Loucy (cell line): ENCODE data around the gene SLC4A5.

Experiments
- H2AFZ ChIP-seq: fragments of 200-600 bp; sonication (generic); 2 replicates; pipeline ENCODE4 v1.6.0; 2016; ENCODE audit warnings: antibody characterized with exemption, mild to moderate bottlenecking, low read length, moderate library complexity
- H3F3A ChIP-seq: fragments of 200-600 bp; 2 replicates; pipeline ENCODE4 v1.6.0; 2016; ENCODE audit warnings: antibody characterized with exemption, low read depth, mild to moderate bottlenecking
- H3K27me3 ChIP-seq: fragments of 200-600 bp; sonication (generic); 2 replicates; pipeline ENCODE4 v1.6.1; 2014; ENCODE audit warnings: low read length, mild to moderate bottlenecking; ENCODE audit not compliant: insufficient read depth, poor library complexity, severe bottlenecking
- H3K36me3 ChIP-seq: fragments of 200-600 bp; sonication (generic); 2 replicates; pipeline ENCODE4 v1.6.1; 2016; ENCODE audit warnings: low read length; ENCODE audit not compliant: insufficient read depth
- H3K4me1 ChIP-seq: fragments of 200-600 bp; sonication (generic); 2 replicates; pipeline ENCODE4 v1.5.1; 2014; ENCODE audit warnings: low read length, mild to moderate bottlenecking; ENCODE audit not compliant: insufficient read depth, poor library complexity, severe bottlenecking
- H3K4me2 ChIP-seq: fragments of 200-600 bp; sonication (generic); 2 replicates; pipeline ENCODE4 v1.6.0; 2014; ENCODE audit warnings: antibody characterized with exemption, low read length, low read depth, mild to moderate bottlenecking; ENCODE audit not compliant: poor library complexity, severe bottlenecking
- H3K4me3 ChIP-seq: fragments of 200-600 bp; sonication (generic); 2 replicates; pipeline ENCODE4 v1.5.1; 2014; ENCODE audit warnings: low read length, mild to moderate bottlenecking, mixed read lengths; ENCODE audit not compliant: poor library complexity, severe bottlenecking
- H3K79me2 ChIP-seq: fragments of 200-600 bp; sonication (generic); 2 replicates; pipeline ENCODE4 v1.6.1; 2014; ENCODE audit warnings: low read length; ENCODE audit not compliant: insufficient read depth
- H3K9ac ChIP-seq: fragments of 200-600 bp; sonication (generic); 2 replicates; pipeline ENCODE4 v1.6.0; 2014; ENCODE audit warnings: mild to moderate bottlenecking, low read depth, low read length, moderate library complexity; ENCODE audit not compliant: poor library complexity, severe bottlenecking
- H3K9me2 ChIP-seq: fragments of 200-600 bp; sonication (generic); replicated peaks from 2 replicates; pipeline ENCODE4 v1.6.1; 2016; ENCODE audit warnings: low read depth, low read length, mixed read lengths
- H3K9me3 ChIP-seq: fragments of 200-600 bp; sonication (generic); 2 replicates; pipeline ENCODE4 v1.6.1; 2014; ENCODE audit warnings: mild to moderate bottlenecking, antibody characterized with exemption, low read length, low read depth; ENCODE audit not compliant: insufficient read depth
- H4K20me1 ChIP-seq: fragments of 200-600 bp; sonication (generic); 2 replicates; pipeline ENCODE4 v1.6.0; 2014; ENCODE audit warnings: antibody characterized with exemption, low read length, mild to moderate bottlenecking; ENCODE audit not compliant: insufficient read depth, poor library complexity, severe bottlenecking
- CTCF ChIP-seq: fragments of 200-600 bp; sonication (generic); conservative IDR thresholded peaks from 2 replicates; pipeline ENCODE4 v1.5.1; 2014; ENCODE audit warnings: mild to moderate bottlenecking, antibody characterized with exemption, low read length
- EZH2phosphoT487 ChIP-seq: fragments of 200-600 bp; IDR thresholded peaks from 2 replicates; pipeline ENCODE4 v1.6.1; 2018; ENCODE audit warnings: antibody characterized with exemption, mild to moderate bottlenecking, moderate library complexity, borderline replicate concordance

Gene SLC4A5

DNA sequence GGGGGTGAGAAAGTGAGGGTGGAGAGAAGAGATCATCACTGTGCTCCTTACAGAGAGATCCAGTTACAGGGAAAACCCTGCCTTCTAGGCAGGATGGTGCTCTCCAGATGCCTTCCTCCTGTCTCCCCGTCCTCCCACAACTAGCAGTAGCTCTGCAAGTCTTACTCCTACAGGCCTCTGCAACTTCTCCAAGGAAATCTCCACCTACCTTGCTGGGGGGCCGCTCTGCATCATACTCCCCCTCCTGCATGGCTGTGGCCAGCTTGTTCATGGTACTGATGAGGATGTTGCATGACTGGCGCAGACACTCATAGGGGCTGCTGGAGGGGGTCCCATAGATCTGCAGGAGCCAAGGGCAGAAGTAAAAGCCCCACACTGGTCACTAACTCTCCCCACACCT, 22.8 kb upstream of the SLC4A5 start:
- H3K4me3 ChIP-seq = no peak overlapping the region
- no peaks in the 10 kb centered on the region for H3K9me3 ChIP-seq
- H2AFZ ChIP-seq = no peak overlapping the region
- H3K9ac ChIP-seq = no peak overlapping the region
- TF ChIP-seq CTCF (no peak), EZH2phosphoT487 (no peak)
- no peak overlapping the region for H3K4me2 ChIP-seq
- no peaks in the 10 kb centered on the region for H4K20me1 ChIP-seq
- no peaks in the 10 kb centered on the region for H3K4me1 ChIP-seq
- no peaks in the 10 kb centered on the region for H3K79me2 ChIP-seq
- peaks cover 95% of the 10 kb centered on the region; the same call in 1 of the 2 replicates for H3K36me3 ChIP-seq
- no peaks in the 10 kb centered on the region for H3K27me3 ChIP-seq
- H3F3A ChIP-seq = no peaks in the 10 kb centered on the region
- no peaks in the 10 kb centered on the region for H3K9me2 ChIP-seq

GRCh38 chr2:74364533-74365505, 21.6 kb upstream of the SLC4A5 start:
- Histone ChIP-seq H3K9ac (no peak overlapping the region), H3K36me3 (peaks cover 94% of the 10 kb centered on the region; the same call in 1 of the 2 replicates), H3K27me3 (no peaks in the 10 kb centered on the region), H3K4me2 (no peak overlapping the region), H3K4me1 (no peaks in the 10 kb centered on the region), H3K4me3 (no peak overlapping the region), H3F3A (no peaks in the 10 kb centered on the region), H3K79me2 (no peaks in the 10 kb centered on the region), H3K9me3 (no peaks in the 10 kb centered on the region), H2AFZ (no peak overlapping the region), H4K20me1 (no peaks in the 10 kb centered on the region), H3K9me2 (no peaks in the 10 kb centered on the region)
- TF ChIP-seq CTCF (no peak), EZH2phosphoT487 (no peak)

GRCh38 chr2:74361327-74361726, 18.1 kb upstream of the SLC4A5 start:
- H3K36me3 ChIP-seq = peaks cover 84% of the 10 kb centered on the region; the same call in 1 of the 2 replicates
- no peak overlapping the region for H3K9ac ChIP-seq
- no peaks in the 10 kb centered on the region for H3K4me1 ChIP-seq

More at GRCh38 chr2:74361327-74361726, 18.1 kb upstream of the SLC4A5 start:
- no peaks in the 10 kb centered on the region for H3K9me2 ChIP-seq
- H3K4me3 ChIP-seq = no peak overlapping the region
- H2AFZ ChIP-seq = no peak overlapping the region
- H3F3A ChIP-seq = no peaks in the 10 kb centered on the region
- H3K27me3 ChIP-seq = no peaks in the 10 kb centered on the region
- no peak overlapping the region for H3K4me2 ChIP-seq
- no peaks in the 10 kb centered on the region for H3K79me2 ChIP-seq
- no peaks in the 10 kb centered on the region for H3K9me3 ChIP-seq
- H4K20me1 ChIP-seq = no peaks in the 10 kb centered on the region
- TF ChIP-seq CTCF (no peak), EZH2phosphoT487 (no peak)
